Stimulated activated naive CD4-positive, alpha-beta T cell treated with Interleukin-2 at 50 U/mL for 16 hours (primary cell): ENCODE results near the gene HAUS7.

Source experiments
- DNase-seq: peaks from one replicate; lab custom pipeline; 2025; lab: John Stamatoyannopoulos, UW

The HAUS7 gene

GRCh38 chrX:153499341-153499740 is 29.0 kb upstream of the HAUS7 start:
- no peak for DNase-seq

- DNase-seq = no peak
These were observed 28.1 kb upstream of the HAUS7 start for GRCh38 chrX:153498453-153498852.

DNA sequence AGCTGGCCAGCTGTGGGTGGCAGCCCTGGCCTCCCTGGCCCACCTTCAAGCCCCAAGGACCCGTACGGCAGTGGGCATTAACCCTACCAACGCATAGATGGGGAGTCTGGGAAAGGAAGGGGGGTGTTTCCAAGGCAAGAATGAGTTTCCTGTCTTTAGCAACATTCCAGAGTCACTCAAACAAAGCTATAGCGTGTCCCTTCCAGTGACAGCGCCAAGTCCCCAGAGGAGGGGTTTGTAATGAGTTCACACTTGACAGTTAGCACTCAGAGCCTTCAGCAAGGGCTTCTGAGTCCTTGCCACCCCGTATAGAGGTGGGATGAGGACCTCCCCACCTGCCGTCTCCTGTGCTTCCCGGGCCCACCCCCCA is 26.2 kb upstream of the HAUS7 start:
- no peak for DNase-seq

GRCh38 chrX:153495903-153496589 is 25.7 kb upstream of the HAUS7 start:
- no peak for DNase-seq

DNA sequence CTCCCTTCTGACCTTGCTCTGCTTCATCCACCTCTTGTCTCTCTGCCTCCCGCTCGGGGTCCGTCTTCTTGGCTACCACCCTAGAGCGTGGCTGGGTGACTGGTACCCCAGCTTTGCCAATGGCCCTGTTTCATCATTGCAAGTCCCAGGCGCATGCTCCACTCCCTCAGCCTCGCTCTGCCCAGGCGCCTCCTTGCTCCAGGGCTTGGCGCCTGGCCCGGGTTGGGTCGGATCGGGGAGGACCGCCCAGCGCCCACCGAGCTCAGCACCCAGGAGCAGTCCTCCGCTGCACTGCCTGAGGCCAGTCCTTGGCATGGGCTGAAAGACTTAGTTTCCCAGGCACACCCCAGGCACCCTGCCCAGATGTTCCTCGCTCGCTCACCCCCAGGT is 25.0 kb upstream of the HAUS7 start:
- DNase-seq = no peak

GRCh38 chrX:153494541-153495361 is 24.4 kb upstream of the HAUS7 start, which contains the start of gene BGN:
BGN (plus strand) TSS chrX:153494980; CDS start chrX:153504632, 9,652 bp downstream.
- DNase-seq = no peak

DNA sequence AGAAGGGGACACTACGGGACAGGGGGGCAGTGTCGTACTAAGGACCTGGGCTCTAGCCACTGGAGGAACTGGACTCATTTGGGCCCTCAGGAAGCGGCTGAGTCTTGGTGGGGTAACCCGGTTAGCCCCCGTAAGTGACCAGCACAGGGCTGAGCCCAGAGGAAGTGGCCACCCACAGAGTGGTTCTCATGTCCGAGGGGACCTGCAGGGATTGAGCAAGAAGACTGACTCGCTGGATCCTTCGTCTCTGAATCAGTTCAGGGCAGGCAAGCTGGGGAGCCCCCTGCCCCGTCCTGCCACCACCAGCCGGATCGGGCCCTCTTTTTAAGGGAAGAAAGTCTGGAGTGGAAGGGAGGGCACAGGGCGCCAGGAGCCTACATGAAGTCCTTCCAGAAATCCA is 23.7 kb upstream of the HAUS7 start:
- no peak for DNase-seq

- no peak for DNase-seq
These were observed 22.7 kb upstream of the HAUS7 start for GRCh38 chrX:153493085-153493484.

- DNase-seq = no peak
These were observed 22.2 kb upstream of the HAUS7 start for GRCh38 chrX:153492543-153492942.

DNA sequence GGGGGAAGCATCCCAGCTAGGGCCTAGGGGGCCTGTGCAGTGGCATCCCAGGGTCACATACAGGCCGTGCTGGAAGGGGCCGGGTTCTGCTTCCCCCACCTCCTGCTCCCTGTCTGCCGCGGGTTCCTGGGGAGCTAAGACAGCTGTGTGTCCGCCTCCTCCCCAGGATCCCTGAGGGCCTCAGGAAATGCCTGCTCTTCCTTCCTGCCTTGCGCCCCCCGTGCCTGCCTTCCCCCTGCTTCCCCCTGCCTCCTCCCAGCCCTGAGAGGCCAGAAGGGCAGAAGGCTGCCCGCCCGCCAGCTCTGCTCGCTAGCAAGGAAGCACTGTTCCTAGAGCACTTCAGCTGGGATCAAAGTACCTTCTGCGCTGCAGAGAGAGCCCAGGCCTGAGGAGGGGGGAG is 21.5 kb upstream of the HAUS7 start:
- no peak for DNase-seq

- DNase-seq = no peak
These were observed 21.1 kb upstream of the HAUS7 start for GRCh38 chrX:153491351-153491914.

- no peak for DNase-seq
These were observed 20.0 kb upstream of the HAUS7 start for GRCh38 chrX:153490217-153490930.

DNA sequence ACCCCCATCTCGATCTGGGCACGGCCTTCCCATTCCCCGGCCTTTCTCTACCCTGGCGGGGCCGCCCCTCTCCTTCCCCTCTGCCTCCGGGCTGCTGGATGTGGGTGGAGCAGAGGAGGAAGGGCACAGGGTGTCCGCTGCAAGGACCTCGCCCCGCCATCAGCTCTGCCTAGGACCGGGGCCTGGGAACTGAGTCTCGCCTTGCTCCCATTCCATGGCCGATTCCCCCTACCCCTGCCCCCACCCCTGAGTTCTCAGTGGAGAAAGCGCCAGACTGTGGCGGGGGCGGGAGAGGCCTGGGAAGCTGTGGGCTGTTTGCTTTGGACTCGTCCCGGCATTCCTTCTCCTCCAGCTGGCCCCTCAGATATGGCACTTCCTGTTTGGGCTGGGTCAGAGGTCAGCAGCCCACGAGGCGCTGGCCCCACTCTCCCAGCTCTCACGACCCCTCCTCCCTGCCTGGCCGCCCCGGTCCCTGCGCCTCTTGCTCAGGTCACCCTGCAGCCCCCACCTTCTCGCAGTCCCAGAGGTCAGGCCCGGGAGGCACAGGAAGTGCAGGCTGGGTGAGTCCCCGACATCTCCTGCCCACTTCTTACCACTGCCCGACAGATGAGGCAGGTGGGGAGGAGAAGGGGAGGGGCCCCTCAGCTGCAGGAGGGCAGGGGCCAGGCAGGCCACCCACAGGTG is 18.0 kb upstream of the HAUS7 start:
- DNase-seq = no peak

DNA sequence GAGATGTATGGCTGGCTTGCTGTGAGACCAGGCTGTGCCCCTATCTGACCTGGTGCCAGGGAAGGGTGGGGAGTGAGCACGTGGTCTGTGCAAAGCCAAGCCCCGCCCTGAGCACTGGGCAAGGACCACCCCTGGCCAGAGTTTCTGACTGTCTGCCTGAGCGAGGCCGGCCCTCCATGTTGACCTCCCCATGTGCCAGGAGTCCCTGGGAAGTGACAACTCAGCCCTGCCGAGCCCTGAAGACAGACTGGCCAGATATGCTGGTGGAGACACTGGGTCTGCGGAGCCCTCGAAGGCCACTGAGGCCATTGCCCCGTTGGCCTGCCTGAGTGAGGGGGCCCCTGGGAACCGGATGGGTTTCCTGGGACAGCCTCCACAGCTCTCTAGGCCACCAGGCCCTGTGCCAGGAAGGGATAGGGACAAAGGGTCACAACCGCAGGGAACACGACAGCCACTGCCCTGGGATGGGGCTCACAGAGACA is 17.3 kb upstream of the HAUS7 start:
- no peak for DNase-seq

- DNase-seq = no peak
These were observed 15.8 kb upstream of the HAUS7 start for GRCh38 chrX:153486171-153486570.

GRCh38 chrX:153485396-153486080 is 15.2 kb upstream of the HAUS7 start:
- no peak for DNase-seq

- DNase-seq = no peak
These were observed 12.1 kb upstream of the HAUS7 start for GRCh38 chrX:153482376-153483015.

GRCh38 chrX:153481043-153481442 is 10.7 kb upstream of the HAUS7 start:
- DNase-seq = no peak

DNA sequence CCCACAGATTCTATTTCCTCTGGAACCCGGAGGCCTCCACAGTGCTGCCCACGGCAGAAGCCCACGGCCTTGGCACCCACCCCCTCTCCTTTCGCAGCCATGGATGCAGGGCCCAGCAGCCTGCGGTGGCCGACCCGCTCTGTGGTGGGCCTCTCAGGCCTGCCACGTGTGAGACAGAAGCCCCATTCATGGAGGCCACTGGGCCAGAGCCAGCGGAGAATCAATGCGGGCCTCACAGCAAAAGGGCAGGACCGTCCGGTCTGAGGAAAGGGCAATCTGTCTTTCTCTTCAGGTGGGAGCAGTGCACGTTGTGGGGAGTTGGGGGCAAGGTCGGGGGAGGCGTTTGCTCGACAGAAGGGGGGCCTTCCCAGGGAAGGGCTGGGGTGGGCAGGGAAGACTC is 8.4 kb upstream of the HAUS7 start:
- DNase-seq = no peak

DNA sequence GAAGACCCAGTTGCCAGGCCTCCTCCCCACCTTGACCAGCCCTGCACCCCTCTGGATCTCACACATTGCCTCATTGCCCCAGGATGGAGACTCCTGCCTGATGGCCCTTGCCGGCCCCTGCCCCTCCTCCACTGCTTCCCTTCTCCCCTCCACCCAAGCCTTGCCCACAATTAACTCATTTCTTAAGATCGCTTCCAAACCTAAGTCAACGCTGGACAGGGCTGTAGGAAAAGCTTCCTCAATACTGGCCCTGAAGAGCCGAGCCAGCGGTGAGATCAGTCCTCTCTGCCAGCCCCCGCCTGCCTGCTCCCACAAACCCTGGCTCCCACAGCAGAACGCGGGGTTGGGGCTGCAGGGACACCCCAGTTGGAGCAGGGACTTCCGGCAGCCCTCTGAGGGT is 7.5 kb upstream of the HAUS7 start:
- DNase-seq = no peak

GRCh38 chrX:153477364-153477857 is 7.0 kb upstream of the HAUS7 start:
- no peak for DNase-seq
